ENCODE data around the gene DR1. TPM values are rescaled to one million over a fixed set of nuclear protein-coding genes. Genes with fewer than 3 reads are reported as not detected.

Gene DR1
- 62.9 and 66.3 TPM in 2 replicates for total RNA-seq

DNA sequence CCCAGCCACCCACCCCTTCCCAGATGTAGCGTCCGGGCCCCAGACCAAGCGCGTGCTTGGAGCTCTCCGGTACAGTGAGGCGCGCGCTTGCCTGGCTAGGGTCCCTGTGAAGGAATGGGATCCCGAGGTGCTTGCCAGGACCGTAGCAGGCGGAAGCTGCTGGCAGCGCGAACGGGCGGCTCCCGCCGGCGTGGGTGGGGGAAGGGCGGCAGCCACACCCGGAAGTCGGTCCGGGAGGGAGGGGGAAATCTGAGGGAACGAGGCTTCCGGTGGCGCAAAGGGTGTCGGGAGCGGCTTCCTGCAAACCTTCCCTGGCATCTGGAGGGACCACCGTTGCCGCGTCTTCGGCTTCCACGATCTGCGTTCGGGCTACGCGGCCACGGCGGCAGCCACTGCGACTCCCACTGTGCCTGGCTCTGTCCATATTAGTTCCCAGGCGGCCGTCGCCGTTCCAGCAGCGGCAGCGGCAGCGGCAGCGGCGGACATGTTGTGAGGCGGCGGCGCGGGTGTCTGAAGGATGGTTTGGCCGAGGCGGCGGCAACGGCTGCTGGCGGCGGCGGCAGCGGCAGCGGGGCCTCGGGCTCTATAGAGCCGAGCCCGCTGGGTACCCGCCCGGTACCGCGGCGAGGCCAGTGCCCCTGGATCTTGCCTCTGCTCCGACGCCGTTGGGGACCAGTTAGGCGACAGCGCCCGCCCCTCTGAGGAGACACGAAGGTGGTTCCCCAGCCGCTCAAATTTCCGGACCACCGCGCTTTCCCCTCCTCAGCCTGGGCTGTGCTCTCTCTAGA lies at the start of gene DR1:
TSS of gene DR1 (plus strand) at position 275 of the 788 bp plus-strand sequence. CDS start 739 bp downstream, outside the sequence.

Small RNA genes within 50 kb of the gene (small RNA-seq; reads per million reads assigned to genes)
- not detected for gene RF00019

Other genes starting within 250 kb of the DR1 start
- gene TMED5, start 165.5 kb upstream of the DR1 start, total RNA-seq, result 100 and 112 TPM in 2 replicates
- gene CCDC18, start 165.2 kb upstream of the DR1 start, total RNA-seq, result 14.6 and 19.6 TPM in 2 replicates
- gene FNBP1L, start 102.2 kb downstream of the DR1 start, total RNA-seq, result 63.6 and 68.6 TPM in 2 replicates